ENCODE results near the gene GPSM1.
"Not testable (repeated sequence)": the region's sequence is repeated elsewhere in the genome, so short reads cannot be mapped to it uniquely, and the experiment has no call there.

The GPSM1 gene

DNA sequence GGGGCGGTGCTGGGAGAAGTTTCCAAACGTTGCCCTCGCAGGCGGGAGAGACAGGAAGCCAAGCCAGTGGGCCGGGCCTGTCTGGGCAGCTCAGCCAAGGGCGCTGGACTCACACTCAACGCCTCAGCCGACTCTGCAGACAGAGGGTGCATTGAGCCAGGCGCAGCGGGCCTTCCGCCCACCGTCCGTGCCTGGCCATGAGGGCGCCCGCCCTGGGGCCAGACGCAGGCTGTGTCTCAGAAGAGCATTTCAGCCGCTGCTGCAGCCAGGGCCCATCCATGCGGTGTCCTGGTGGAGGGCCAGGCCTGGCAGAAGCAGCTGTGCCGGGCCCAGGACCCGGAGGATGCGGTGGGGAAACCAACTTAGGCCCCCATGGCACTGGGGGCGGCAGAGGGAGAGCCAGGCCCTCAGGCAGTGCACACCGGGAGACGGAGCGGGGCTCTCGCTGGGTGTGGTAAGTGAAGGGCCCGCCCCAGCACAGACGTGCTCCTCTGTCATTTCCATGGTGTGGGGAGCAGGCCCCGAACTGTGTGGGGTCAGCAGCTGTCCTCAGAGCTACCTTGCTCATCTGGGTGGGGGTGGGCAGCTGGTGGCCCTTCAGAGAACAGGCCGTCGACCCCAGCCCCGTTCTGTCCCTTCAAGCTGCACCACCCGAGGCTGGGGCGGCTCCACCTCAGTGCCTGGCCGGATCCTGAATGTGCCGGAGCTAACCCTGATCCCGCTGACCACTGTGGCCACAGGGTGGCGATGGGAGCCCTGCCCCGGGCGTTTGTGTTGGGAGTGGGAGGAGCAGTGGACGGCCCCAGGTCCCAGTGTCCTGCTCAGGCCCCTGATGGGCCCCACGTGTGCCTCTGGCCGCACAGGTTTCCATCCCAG is 18.2 kb downstream of the GPSM1 start:
- no peak for DNase-seq

DNA sequence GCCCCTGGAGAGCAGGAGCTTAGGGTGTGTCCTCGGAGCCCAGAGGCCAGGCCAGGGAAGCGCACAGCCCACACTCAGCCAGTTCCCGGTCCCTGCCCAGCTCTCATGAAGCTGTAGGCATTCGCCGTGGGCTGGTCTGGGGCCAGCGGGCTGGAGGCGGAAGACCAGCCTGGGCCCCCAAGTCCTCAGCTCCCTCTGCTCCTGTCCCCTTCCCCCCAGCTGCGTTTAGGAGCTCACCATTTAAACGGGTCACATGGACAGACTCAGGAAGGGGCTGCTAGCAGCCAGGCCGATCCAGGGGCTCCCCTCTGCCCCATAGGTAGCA is 18.8 kb downstream of the GPSM1 start:
- DNase-seq = no peak

GRCh38 chr9:136346927-136347465 is 19.7 kb downstream of the GPSM1 start:
- DNase-seq = no peak

DNA sequence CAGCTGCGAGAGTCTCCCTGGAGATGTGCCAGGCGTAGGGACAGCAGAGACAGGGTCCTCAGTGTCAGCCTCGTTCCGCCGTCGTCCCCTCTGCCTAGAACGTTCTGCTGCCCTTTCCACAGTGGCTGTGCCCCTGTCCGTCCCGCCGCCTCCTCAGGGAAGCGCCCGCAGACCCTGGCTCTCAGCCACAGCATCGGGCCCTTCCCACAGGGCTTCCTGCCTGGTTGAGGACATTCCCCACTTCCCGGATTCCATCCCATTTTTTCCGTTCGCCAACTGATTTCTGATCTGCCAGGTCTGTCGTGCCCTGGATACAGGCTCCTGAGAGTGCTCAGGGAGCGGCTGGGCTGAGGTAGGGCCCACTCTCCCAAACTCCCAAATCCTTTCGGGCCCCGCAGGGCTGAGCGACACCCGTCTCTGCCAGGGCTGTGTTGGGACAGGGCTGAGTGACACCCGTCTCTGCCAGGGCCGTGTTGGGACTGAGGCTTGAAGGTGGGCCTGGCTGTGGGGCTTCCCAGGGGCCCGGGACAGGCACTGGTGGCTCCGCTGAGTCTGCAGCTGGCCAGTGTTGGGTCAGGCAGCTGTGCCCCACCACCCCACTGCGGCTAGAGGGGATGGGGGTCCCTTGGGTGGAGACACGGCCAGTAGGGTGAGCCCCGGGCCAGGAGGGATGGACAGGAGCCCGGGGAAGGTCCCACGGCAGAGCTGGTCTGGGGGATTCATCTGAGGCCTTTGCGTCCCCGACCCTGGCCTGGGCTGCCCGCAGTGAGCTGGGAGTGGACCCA is 20.3 kb downstream of the GPSM1 start:
- no peak for DNase-seq

GRCh38 chr9:136348691-136349090 is 21.4 kb downstream of the GPSM1 start:
- no peak for DNase-seq

- DNase-seq = no peak
Measured at GRCh38 chr9:136349546-136349945, 22.2 kb downstream of the GPSM1 start.

DNA sequence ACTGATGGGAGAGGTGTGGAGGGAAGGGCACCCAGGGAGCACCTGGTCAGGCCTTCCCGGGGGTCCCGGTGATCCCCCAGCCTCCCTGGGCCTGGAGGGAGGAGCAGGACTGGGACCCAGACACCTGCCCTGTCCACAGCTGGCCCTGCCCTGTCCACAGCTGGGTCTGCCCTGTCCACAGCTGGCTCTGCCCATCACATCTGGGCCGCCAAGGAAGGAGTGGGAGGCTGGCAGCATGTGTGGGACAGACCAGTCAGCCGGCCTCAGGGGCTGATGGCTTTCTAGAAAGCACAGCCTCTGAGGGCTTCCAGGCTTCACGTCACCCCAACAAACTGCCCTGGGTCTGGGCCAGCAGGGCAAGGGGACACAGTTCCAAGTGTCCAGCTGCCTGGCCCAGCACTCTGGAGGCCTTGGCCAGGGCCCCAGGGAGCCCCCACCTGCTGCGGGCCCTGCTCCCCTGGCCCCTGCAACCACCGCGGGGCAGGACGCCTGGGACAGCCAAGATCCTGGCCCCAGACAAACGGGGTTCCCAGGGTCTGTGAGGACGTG is 24.0 kb downstream of the GPSM1 start:
- DNase-seq = no peak

GRCh38 chr9:136351868-136352267 is 24.5 kb downstream of the GPSM1 start:
- not testable (repeated sequence) for DNase-seq

DNA sequence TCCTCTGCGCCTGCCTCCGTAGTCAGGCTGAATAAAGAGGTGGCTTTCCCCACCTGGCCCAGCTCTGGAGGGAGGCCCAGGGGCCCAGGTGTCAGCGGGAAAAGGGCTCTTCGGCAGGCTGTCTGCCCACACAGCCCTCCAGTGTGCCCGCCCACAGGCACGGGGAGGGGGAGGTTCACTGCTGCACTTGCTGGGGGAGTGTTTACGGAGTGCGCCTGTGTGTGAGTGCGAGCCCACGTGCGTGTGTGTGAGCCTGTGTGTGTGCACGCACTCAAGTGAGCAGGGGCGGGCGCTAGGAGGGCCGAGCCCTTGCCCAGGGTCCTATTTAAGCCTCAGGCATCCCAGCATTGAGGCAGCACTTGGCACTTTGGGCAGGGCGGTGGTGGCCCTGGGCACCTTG is 25.3 kb downstream of the GPSM1 start:
- no peak for DNase-seq

- no peak for DNase-seq
Measured at GRCh38 chr9:136353088-136353487, 25.7 kb downstream of the GPSM1 start.

GRCh38 chr9:136353757-136354488 is 26.6 kb downstream of the GPSM1 start:
- DNase-seq = no peak

DNA sequence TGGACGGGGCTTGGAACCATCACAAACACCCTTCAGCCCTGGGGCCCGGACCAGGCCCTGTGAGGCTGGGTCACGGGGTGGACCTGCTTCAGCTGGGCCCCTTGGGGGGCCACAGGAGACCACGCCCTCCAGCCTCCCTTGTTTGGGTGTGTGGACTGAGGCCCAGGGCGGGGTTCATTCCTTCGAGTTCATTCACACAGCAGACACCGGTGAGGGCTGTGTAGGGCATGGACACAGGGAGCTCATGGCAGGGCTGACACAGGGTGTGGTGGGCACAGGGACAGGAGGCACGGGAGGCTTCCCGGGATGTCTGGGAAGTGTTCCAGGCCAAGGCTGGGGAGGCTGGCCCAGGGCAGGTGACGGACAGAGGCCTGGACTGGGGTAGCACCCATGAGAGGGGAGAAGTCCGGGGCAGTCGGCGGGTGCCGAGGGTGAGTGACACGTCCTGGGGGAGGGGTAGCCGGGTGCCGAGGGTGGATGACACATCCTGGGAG is 27.3 kb downstream of the GPSM1 start:
- peak; percentile 58 for DNase-seq

DNA sequence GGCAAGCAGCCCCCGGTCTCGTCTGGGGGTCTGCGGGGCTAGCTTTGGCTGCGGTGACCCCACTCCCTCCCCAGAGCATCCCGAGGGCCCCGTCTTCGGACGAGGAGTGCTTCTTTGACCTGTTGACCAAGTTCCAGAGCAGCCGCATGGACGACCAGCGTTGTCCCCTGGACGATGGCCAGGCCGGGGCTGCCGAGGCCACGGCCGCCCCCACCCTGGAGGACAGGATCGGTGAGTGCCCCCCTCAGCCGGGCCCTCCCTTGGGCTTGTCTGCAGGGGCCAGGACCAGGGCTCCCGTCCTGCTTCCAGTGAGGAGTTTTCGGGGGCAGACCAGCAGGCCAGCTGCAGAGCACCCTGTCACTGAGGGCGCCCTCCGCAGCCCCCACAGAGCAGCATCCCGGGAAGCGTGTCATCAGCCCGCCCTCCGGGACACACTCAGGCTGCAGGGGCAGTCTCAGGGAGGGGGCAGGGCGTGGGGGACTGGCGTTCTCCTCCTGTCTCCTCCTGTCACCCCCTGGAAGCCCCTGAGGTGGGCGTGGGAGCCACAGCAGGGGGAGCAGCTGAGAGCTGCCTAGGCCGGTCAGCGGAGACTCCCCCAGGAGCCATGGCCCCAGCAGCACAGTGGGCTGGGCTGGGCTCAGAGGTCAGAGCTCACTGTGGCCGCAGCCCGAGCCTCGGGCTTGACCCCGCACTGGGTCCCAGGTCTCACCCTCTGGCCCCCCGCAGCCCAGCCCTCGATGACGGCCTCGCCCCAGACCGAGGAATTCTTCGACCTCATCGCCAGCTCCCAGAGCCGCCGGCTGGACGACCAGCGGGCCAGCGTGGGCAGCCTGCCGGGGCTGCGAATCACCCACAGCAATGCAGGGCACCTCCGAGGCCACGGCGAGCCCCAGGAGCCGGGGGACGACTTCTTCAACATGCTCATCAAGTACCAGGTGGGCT is 28.5 kb downstream of the GPSM1 start:
- DNase-seq = no peak

- DNase-seq = no peak
Measured at GRCh38 chr9:136357202-136357725, 29.9 kb downstream of the GPSM1 start.

DNA sequence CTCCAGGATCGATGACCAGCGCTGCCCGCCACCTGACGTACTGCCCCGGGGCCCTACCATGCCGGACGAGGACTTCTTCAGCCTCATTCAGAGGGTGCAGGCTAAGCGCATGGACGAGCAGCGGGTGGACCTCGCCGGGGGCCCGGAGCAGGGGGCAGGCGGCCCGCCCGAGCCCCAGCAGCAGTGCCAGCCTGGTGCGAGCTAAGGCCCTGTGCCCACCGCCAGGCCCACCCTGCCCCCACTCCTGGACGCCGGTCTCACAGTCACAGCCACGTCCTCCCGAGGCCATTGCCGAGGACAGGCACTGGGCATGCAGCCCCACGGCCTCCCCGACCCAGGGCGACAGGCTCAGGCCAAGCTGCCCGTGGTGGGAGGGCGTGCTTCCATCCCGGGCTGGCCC is 30.7 kb downstream of the GPSM1 start:
- no peak for DNase-seq

- no peak for DNase-seq
Measured at GRCh38 chr9:136358888-136359287, 31.5 kb downstream of the GPSM1 start.

- no peak for DNase-seq
Measured at GRCh38 chr9:136359774-136360718, 32.7 kb downstream of the GPSM1 start.

- DNase-seq = no peak
Measured at GRCh38 chr9:136361047-136361753, 33.9 kb downstream of the GPSM1 start.
